ENCODE measurements around the gene IMPG2. TPM values are rescaled to one million over a fixed set of nuclear protein-coding genes. Genes with fewer than 3 reads are reported as not detected.

Gene IMPG2
- total and polyA plus RNA-seq, 2 donors, result 0.16 to 2.3 TPM

DNA sequence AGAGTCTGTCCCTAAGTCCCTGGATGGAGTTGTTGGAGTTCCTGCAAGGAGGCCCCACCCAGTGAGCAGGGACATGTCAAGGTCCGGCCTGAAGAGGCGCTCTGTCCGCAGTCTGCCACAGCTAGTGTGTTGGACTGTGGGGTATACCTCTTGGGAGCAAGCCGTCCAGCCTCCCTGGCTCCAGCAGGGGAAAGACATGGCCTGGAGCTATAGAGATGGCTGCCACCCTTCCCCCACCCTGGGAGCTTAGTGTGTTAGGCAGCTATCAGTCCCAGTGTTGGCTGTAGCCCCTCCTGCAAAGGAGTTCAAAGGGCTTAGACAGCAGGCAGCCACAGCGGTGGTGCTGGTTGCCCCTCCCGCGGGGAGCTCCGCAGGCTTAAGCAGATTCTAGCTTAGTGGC lies 20.3 kb downstream of the IMPG2 start:
- Histone ChIP-seq H3K4me1 (ENCODE audit: insufficient read depth) (no peaks in the 10 kb centered on the region), H3K27ac (ENCODE audit: low read depth) (no peak overlapping the region), H3K36me3 (ENCODE audit: insufficient read depth) (no peaks in the 10 kb centered on the region), H3K4me3 (ENCODE audit: low read depth, low read length) (no peak overlapping the region)
- WGBS, result 94% methylated on average over 8 of the region's 8 CpGs
- no peak for DNase-seq (ENCODE audit: extremely low spot score)

DNA sequence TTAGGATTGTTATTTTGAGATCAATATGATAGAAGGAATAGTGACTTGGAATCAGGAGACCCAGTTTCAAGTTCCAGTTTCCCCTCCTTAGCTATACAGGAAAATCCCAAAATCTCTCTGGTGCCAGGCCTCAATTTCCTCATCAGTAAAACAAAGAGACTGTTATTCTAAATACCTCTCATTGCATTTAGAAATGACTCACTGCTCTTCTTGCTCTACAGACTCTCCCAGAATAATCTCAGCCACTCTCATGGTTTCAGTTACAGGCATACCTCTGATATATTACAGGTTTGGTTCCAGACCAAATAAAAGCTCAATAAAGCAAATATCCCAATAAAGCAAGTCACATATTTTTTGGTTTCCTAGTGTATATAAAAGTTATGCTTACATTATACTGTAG lies 28.3 kb downstream of the IMPG2 start:
- no peak overlapping the region for H3K27ac ChIP-seq (ENCODE audit: low read depth)
- no peak for DNase-seq (ENCODE audit: extremely low spot score)
- H3K4me3 ChIP-seq (ENCODE audit: low read depth, low read length), result no peak overlapping the region
- no peaks in the 10 kb centered on the region for H3K4me1 ChIP-seq (ENCODE audit: insufficient read depth)
- H3K36me3 ChIP-seq (ENCODE audit: insufficient read depth), result no peaks in the 10 kb centered on the region

DNA sequence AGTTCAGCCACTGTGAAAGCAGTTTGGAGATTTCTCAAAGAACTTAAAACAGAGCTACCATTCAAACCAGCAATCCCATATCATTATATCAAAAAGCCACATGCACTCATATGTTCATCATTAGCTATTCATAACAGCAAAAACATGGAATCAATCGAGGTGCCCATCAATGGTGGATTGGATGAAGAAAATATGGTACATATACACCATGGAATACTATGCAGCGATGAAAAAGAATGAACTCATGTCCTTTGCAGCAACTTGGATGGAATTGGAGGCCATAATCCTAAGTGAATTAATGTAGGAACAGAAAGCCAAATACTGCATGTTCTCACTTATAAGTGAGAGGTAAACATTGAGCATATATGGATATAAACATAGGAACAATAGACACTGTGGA lies 32.1 kb downstream of the IMPG2 start:
- Histone ChIP-seq H3K27ac (ENCODE audit: low read depth) (no peak overlapping the region), H3K4me3 (ENCODE audit: low read depth, low read length) (no peak overlapping the region), H3K36me3 (ENCODE audit: insufficient read depth) (no peaks in the 10 kb centered on the region), H3K4me1 (ENCODE audit: insufficient read depth) (no peaks in the 10 kb centered on the region)
- WGBS, result 91% methylated on average over 2 of the region's 2 CpGs
- no peak for DNase-seq (ENCODE audit: extremely low spot score)

DNA sequence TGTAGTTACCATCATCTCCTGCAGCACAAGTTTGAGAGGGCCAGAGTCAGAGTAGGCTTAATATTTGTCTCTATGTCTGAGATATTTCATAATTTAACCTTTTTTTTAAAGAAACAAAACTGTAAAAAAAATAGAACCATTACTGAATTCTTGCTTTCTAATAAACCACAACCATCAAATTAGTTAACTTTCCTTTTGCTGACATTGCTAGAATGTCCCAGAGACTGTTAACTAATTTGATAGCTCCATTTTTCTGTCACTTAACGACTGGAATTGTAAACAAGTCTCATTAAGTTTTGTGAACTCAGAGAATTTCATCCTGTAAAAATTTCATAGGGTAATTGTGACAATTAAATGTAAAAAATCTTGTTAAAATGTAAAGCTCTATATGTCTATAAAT lies 35.6 kb downstream of the IMPG2 start:
- whole genome bisulfite sequencing, result 65% methylated on average over 1 of the region's 1 CpG
- Histone ChIP-seq H3K27ac (ENCODE audit: low read depth) (no peak overlapping the region), H3K36me3 (ENCODE audit: insufficient read depth) (no peaks in the 10 kb centered on the region), H3K4me1 (ENCODE audit: insufficient read depth) (no peaks in the 10 kb centered on the region), H3K4me3 (ENCODE audit: low read depth, low read length) (no peak overlapping the region)
- DNase-seq (ENCODE audit: extremely low spot score), result no peak

DNA sequence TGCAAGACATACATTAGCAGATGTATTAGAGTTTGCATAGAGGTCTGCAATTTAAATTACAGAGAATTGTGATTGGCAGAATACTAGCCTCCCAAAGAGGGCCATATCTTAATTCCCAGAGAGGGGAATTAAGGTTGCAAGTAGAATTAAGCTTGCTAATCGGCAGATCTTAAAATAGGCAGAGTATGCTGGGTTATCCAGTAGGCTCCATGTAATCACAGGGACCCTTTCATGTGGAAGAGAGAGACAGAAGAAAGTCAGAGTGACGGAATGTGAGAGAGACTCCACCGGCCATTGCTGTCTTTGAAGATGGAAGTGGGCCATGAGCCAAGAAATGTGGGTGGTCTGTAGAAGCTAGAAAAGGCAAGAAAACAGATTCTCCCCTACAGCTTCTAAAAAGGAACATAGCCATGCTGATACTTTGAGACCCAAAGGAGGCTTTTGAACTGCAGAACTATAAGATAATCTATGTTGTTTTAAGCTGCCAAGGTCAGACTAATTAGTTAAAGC lies 38.8 kb downstream of the IMPG2 start:
- no peak for DNase-seq (ENCODE audit: extremely low spot score)
- 46% methylated on average over 3 of the region's 3 CpGs for WGBS
- Histone ChIP-seq H3K4me1 (ENCODE audit: insufficient read depth) (no peaks in the 10 kb centered on the region), H3K4me3 (ENCODE audit: low read depth, low read length) (no peak overlapping the region), H3K36me3 (ENCODE audit: insufficient read depth) (no peaks in the 10 kb centered on the region), H3K27ac (ENCODE audit: low read depth) (no peak overlapping the region)

DNA sequence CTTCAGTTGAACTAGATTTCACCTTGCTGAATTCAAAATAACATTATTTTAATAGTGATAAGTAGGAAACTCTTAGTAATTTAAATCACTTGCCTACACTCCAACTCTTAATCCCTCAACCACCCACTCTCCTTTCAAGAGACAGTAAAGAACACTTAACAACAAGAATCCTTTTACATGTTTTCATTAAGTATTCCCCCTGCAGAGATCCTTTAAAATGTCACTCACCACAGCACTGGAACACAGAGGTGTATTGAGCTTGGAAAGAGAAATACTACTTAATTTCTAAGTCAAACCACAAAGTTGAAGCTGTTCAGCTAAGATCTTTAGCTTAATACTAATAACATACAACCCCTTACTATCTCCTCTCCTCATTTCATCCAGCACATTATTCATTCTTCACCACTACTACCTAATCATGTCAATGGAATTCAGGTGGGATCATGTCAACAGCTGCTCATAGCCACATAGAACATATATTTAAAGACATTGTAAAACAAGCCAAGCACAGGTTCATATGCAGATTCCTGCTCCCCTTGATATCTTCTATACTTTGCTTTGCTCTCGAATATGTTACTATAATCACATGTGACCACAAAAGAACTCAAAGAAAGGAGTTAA lies 40.5 kb downstream of the IMPG2 start:
- no peak overlapping the region for H3K4me3 ChIP-seq (ENCODE audit: low read depth, low read length)
- 88% methylated on average over 1 of the region's 1 CpG for WGBS
- H3K36me3 ChIP-seq (ENCODE audit: insufficient read depth), result no peaks in the 10 kb centered on the region
- no peaks in the 10 kb centered on the region for H3K4me1 ChIP-seq (ENCODE audit: insufficient read depth)
- no peak overlapping the region for H3K27ac ChIP-seq (ENCODE audit: low read depth)
- no peak for DNase-seq (ENCODE audit: extremely low spot score)

DNA sequence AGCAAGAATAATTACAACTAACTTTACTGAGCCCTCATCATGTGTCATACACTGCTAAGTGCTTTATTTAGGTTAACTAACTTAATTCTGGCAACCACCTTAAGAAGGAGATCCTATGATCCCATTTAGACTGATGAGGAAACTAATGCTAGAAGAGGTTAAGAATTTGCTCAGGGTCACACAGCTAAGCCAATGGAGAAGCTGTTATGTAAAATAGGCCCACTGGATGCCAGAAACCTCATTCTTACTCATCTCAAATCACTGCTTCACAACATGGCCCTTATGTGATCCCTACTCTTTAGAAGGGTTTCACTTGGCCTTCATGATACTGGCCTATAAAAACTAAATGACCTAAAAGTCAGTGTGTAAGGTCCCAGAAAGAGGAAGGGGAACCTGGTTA lies 41.2 kb downstream of the IMPG2 start:
- no peak overlapping the region for H3K27ac ChIP-seq (ENCODE audit: low read depth)
- DNase-seq (ENCODE audit: extremely low spot score), result no peak
- H3K36me3 ChIP-seq (ENCODE audit: insufficient read depth), result no peaks in the 10 kb centered on the region
- no peaks in the 10 kb centered on the region for H3K4me1 ChIP-seq (ENCODE audit: insufficient read depth)
- H3K4me3 ChIP-seq (ENCODE audit: low read depth, low read length), result no peak overlapping the region

DNA sequence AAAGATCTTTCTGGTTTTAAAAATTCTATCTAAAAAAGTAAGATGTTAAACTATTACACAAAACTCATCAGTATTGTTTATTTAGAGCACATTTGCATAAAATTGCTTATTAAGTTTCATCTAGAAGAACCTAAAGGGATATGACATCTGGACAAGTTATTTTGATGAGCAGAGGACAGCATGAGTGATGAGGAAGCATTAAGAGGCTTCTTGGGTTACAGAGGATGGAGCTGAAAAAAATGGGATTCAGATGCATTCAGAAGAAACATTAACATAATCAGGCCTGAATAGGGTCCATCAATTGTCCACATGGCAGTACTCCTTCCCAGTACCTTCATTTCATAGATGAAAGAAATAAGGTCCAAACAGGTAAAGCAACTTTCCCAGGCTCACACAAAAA lies 41.6 kb downstream of the IMPG2 start:
- H3K4me1 ChIP-seq (ENCODE audit: insufficient read depth), result no peaks in the 10 kb centered on the region

DNA sequence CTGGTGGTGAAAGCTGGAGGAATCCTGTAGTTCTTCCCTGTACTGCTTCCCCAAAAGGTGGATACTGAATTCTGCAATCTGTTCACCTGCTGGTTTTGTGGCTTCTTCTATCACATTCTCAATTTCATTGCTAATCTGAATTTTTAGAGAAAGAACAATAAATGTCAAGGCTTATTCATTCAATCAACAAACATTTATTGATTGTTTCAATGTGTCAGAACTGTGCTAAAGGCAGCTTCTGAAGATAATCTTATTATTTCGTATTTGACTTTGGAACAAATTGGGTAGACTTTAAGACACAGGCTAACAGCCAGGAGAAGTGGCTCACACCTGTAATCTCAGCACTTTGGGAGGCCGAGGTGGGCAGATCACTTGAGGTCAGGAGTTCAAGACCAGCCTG lies 46.8 kb downstream of the IMPG2 start:
- DNase-seq (ENCODE audit: extremely low spot score), result no peak
- peaks cover 1% of the 10 kb centered on the region for H3K36me3 ChIP-seq (ENCODE audit: insufficient read depth)
- WGBS, result 95% methylated on average over 2 of the region's 2 CpGs
- H3K4me3 ChIP-seq (ENCODE audit: low read depth, low read length), result no peak overlapping the region
- no peaks in the 10 kb centered on the region for H3K4me1 ChIP-seq (ENCODE audit: insufficient read depth)
- H3K27ac ChIP-seq (ENCODE audit: low read depth), result no peak overlapping the region

More for the DNA sequence above, 41.6 kb downstream of the IMPG2 start:
- Histone ChIP-seq H3K4me3 (ENCODE audit: low read depth, low read length) (no peak overlapping the region), H3K36me3 (ENCODE audit: insufficient read depth) (no peaks in the 10 kb centered on the region), H3K27ac (ENCODE audit: low read depth) (no peak overlapping the region)
- no peak for DNase-seq (ENCODE audit: extremely low spot score)

DNA sequence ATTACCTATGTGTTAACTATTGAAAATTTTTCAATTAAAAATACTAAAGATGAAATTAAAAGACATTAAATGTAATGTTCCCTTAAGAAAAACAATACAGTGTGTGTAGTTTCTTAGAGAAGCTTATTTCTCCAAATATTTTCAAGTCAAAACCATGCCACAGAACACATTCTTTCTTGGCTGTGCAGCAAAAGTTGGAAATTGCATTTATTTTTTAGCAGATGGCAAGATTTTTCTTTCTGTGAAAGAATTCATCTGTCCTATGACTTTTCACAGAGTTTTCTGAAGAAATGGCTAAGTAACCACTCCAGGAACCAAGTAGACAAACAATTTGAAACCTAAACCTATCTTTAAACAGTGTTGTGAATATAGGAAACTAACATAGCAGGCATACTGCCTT lies 47.2 kb downstream of the IMPG2 start:
- no peaks in the 10 kb centered on the region for H3K4me1 ChIP-seq (ENCODE audit: insufficient read depth)
- H3K4me3 ChIP-seq (ENCODE audit: low read depth, low read length), result no peak overlapping the region
- no peak for DNase-seq (ENCODE audit: extremely low spot score)
- H3K27ac ChIP-seq (ENCODE audit: low read depth), result no peak overlapping the region
- H3K36me3 ChIP-seq (ENCODE audit: insufficient read depth), result peaks cover 1% of the 10 kb centered on the region

DNA sequence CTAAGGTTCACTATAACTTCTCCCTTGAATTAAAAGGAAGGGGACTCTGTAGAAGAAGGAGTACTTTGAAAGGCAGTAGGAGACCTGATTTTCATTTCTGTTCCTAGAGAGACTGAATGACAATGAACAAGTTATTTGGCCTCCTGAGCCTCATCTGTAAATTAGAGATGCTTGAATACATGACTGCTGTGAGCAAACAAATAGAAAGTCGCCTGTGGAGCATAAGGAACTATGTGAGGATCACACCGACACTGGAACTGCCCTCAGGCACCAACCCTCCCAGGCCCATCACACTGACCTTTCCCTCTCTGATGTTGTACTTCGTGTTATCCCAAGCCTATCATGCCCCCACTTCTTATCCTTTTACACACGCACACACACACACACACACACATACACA lies 48.6 kb downstream of the IMPG2 start:
- no peak for DNase-seq (ENCODE audit: extremely low spot score)
- WGBS, result 76% methylated on average over 4 of the region's 4 CpGs
- Histone ChIP-seq H3K27ac (ENCODE audit: low read depth) (no peak overlapping the region), H3K4me3 (ENCODE audit: low read depth, low read length) (no peak overlapping the region), H3K36me3 (ENCODE audit: insufficient read depth) (peaks cover 1% of the 10 kb centered on the region), H3K4me1 (ENCODE audit: insufficient read depth) (no peaks in the 10 kb centered on the region)

DNA sequence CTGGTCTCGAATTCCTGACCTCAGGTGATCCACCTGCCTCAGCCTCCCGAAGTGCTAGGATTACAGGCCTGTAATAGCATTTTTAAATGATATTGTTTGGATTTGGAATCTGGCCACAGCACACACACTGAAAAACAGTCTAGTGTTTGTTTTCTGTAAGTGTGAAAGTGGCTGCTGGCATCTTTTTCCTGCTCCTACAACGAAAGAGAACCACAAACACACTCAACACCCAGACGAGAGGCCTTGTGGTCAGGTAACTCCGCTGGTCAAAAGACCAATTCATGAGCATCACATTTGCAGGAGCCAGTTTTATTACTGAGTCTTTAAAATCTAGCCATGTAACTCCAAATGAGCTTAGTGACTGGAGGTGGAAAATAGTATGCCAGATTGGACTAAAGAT lies 50.2 kb downstream of the IMPG2 start:
- no peak for DNase-seq (ENCODE audit: extremely low spot score)
- WGBS, result 89% methylated on average over 5 of the region's 5 CpGs
- no peak overlapping the region for H3K27ac ChIP-seq (ENCODE audit: low read depth)
- no peak overlapping the region for H3K4me3 ChIP-seq (ENCODE audit: low read depth, low read length)
- H3K4me1 ChIP-seq (ENCODE audit: insufficient read depth), result no peaks in the 10 kb centered on the region
- peaks cover 1% of the 10 kb centered on the region for H3K36me3 ChIP-seq (ENCODE audit: insufficient read depth)

DNA sequence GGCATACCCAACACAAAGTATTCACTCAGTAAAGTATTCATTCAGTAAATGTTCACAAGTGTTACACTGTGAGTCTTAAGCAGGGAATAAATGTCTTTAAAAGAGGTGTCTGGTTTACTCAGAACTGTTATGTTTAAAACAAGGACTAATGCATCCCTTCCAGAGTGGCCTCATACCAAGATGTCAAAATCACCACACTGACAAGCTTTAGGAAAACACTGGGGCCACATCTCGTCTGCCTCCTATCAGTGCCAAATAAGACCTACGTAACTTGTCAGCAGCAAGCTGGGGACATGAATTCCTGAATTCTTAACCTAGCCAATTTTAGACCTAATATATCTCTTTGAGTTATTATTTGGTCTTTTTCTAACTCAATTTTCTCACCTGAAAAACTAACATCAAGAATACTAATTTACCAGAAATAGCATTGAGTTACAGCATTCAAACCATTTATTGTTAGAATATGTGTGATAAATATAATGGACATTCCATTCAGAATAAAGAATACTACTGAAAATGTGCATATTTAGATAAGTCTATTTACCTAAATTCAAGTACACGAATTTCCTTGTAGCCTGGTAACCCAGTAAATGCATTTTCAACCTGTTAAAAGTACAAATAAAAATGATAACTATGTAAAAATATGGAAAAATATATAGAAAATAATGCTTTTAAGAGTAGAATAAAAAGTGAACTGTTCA lies 51.3 kb downstream of the IMPG2 start:
- H3K27ac ChIP-seq (ENCODE audit: low read depth), result no peak overlapping the region
- no peak overlapping the region for H3K4me3 ChIP-seq (ENCODE audit: low read depth, low read length)
- peaks cover 1% of the 10 kb centered on the region for H3K36me3 ChIP-seq (ENCODE audit: insufficient read depth)
- no peak for DNase-seq (ENCODE audit: extremely low spot score)
- 51% methylated on average over 3 of the region's 3 CpGs for whole genome bisulfite sequencing
- H3K4me1 ChIP-seq (ENCODE audit: insufficient read depth), result no peaks in the 10 kb centered on the region

DNA sequence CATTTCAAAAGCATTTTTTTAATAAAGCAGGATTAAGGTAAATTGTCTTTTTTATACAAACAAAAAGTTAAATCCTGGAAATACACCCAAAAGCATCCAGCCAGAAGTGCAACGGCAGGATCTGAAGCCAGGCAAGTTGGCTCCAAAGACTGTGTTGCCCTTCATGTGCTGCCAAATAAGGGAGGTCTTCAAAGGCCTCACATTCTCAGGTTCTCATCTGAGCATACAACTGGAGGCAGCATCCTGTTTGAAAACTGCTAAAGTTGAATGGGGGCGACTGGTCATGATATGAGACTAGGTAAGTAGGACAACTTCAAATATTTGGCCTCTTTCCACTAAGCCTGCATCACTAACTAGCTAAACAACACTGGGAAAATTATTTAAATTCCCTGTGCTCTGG lies 52.2 kb downstream of the IMPG2 start:
- no peak overlapping the region for H3K27ac ChIP-seq (ENCODE audit: low read depth)
- H3K4me3 ChIP-seq (ENCODE audit: low read depth, low read length), result no peak overlapping the region
- no peaks in the 10 kb centered on the region for H3K4me1 ChIP-seq (ENCODE audit: insufficient read depth)
- H3K36me3 ChIP-seq (ENCODE audit: insufficient read depth), result peaks cover 1% of the 10 kb centered on the region
- DNase-seq (ENCODE audit: extremely low spot score), result no peak
- 62% methylated on average over 2 of the region's 2 CpGs for WGBS

DNA sequence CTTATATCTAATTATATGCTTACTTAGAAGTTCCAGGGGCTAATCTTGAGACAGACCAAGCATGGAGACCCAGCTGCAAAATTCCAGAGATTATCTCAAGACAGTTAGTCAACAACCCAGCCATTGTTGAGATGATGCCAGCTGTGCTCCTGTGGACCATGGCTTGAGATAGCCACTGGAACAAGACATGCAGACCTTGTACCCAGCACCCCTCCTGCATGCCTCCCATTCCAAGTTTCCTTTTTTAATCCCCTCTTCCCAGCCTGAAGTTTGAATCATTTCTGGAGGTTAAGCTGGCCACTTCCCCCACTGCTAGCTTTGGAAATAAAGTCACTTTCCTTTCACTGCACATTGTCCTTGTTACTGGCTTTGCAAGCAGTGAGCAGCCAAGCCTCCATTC lies 53.8 kb downstream of the IMPG2 start:
- Histone ChIP-seq H3K4me1 (ENCODE audit: insufficient read depth) (no peaks in the 10 kb centered on the region), H3K36me3 (ENCODE audit: insufficient read depth) (peaks cover 1% of the 10 kb centered on the region), H3K4me3 (ENCODE audit: low read depth, low read length) (no peak overlapping the region), H3K27ac (ENCODE audit: low read depth) (no peak overlapping the region)
- DNase-seq (ENCODE audit: extremely low spot score), result no peak
